K562 (cell line): Measurements from ENCODE around the gene DEGS2. TPM values are rescaled to one million over a fixed set of nuclear protein-coding genes. Genes with fewer than 3 reads are reported as not detected.
A peak's percentile ranks its signal among the peaks of the same experiment; 100 is the strongest.

ENCODE experiments used
- ATAC-seq: fragments of 200-7000 bp; cut with Tn5 transposase; 3 replicates; pipeline ENCODE4 v1.9.1; 2020; ENCODE audit warnings: moderate library complexity
- BruUV-seq: library from RNA; stranded (reverse); fragments of 400-500 nt; replicated peaks from 2 replicates; lab custom pipeline; 2021; lab: Mats Ljungman, UMichigan
- CTCF ChIA-PET: fragments of 300-600 bp; formaldehyde crosslinking; extraction: SDS; loops from one replicate; lab custom pipeline; 2021; ENCODE audit warnings: low intra/inter-chr PET ratio; lab: Yijun Ruan, JAX
- POLR2A ChIA-PET: fragments of 300-600, 350-650 bp; sonication (Branson Sonifier 250); formaldehyde crosslinking; extraction: SDS; loops from one replicate; lab custom pipeline; 2021; ENCODE audit warnings: antibody characterized with exemption, inconsistent platforms; lab: Yijun Ruan, JAX
- DNase-seq, 4 experiments: peaks; one replicate each; pipeline versions ENCODE4 v3.0.0 to v3.0.0-alpha.2; 2011 to 2018; ENCODE audit warnings: low spot score in 3 of 4, mixed read lengths in 3 of 4; ENCODE audit errors: extremely low read depth in 1 of 4
- FAIRE-seq: peaks from 2 replicates; lab custom pipeline; 2011; peaks lifted over from hg19 to GRCh38; lab: Jason Lieb, UNC
- H2AFZ ChIP-seq: 2 replicates; pipeline ENCODE4 v1.6.0; 2011; ENCODE audit warnings: low read depth, low read length, control low read depth, inconsistent platforms
- H3K27ac ChIP-seq: fragments of 200-600 bp; 3 replicates; pipeline ENCODE4 v1.8.0; 2011; ENCODE audit warnings: low read depth, mild to moderate bottlenecking, control low read depth, inconsistent platforms, low read length, moderate library complexity, mixed read lengths; ENCODE audit errors: extremely low read depth
- H3K27me3 ChIP-seq, 2 experiments: fragments of 300-600 bp in 1 of 2; 2 replicates in 1 of 2; 3 replicates in 1 of 2; pipeline versions ENCODE4 v1.6.0 to v1.8.0; 2011; ENCODE audit warnings: inconsistent platforms in 2 of 2, low read length in 2 of 2, mild to moderate bottlenecking in 1 of 2, mixed read lengths in 1 of 2, moderate library complexity in 1 of 2; ENCODE audit not compliant: control insufficient read depth in 2 of 2, insufficient read depth in 2 of 2
- H3K36me3 ChIP-seq: fragments of 300-600 bp; 3 replicates; pipeline ENCODE4 v1.8.0; 2011; ENCODE audit warnings: mild to moderate bottlenecking, low read length, inconsistent platforms; ENCODE audit not compliant: control insufficient read depth, insufficient read depth
- H3K4me1 ChIP-seq, 2 experiments: fragments of 200-600 bp in 1 of 2; replicated peaks in 1 of 2; 2 replicates in 1 of 2; 3 replicates in 1 of 2; pipeline versions ENCODE4 v1.5.1 to v1.8.0; 2011; ENCODE audit warnings: inconsistent platforms in 2 of 2, low read length in 2 of 2, mild to moderate bottlenecking in 1 of 2, mixed read lengths in 1 of 2, moderate library complexity in 1 of 2; ENCODE audit not compliant: control insufficient read depth in 2 of 2, insufficient read depth in 2 of 2
- H3K4me2 ChIP-seq: 2 replicates; pipeline ENCODE4 v1.6.1; 2011; ENCODE audit warnings: low read length, control low read depth, inconsistent platforms, mixed read lengths; ENCODE audit not compliant: insufficient read depth
- H3K4me3 ChIP-seq: fragments of 200-600 bp; sonication (generic), shearing (Covaris generic); 2 replicates; pipeline ENCODE4 v1.5.1; 2016; ENCODE audit warnings: control low read depth, inconsistent platforms
- H3K79me2 ChIP-seq: fragments of 200-600 bp; 3 replicates; pipeline ENCODE4 v1.8.0; 2011; ENCODE audit warnings: low read length, inconsistent platforms; ENCODE audit not compliant: control insufficient read depth, insufficient read depth
- H3K9ac ChIP-seq, 2 experiments: 2 replicates each; pipeline versions ENCODE4 v1.6.0 to v1.6.1; 2011; ENCODE audit warnings: low read depth in 2 of 2, low read length in 2 of 2, control low read depth in 1 of 2, inconsistent platforms in 1 of 2, mild to moderate bottlenecking in 1 of 2, mixed read lengths in 1 of 2; ENCODE audit not compliant: insufficient read depth in 1 of 2
- H3K9me1 ChIP-seq: one replicate; pipeline ENCODE4 v1.6.0; 2011; ENCODE audit warnings: inconsistent platforms, mild to moderate bottlenecking, low read length, moderate library complexity; ENCODE audit not compliant: control insufficient read depth, insufficient read depth
- H3K9me3 ChIP-seq: replicated peaks from 2 replicates; pipeline ENCODE4 v1.5.1; 2011; ENCODE audit warnings: low read depth, low read length, inconsistent platforms; ENCODE audit not compliant: control insufficient read depth, insufficient read depth
- H4K20me1 ChIP-seq: replicated peaks from 2 replicates; pipeline ENCODE4 v1.6.1; 2011; ENCODE audit warnings: low read length, inconsistent platforms, mixed read lengths; ENCODE audit not compliant: control insufficient read depth, insufficient read depth
- CTCF ChIP-seq, 3 experiments: IDR thresholded peaks in 2 of 3; conservative IDR thresholded peaks in 1 of 3; 2 replicates each; pipeline ENCODE4 v1.5.1; 2011 to 2012; ENCODE audit warnings: low read length in 3 of 3, mild to moderate bottlenecking in 3 of 3, control low read depth in 2 of 3, improper control_type of control experiment in 1 of 3, inconsistent platforms in 1 of 3, low read depth in 1 of 3, mixed read lengths in 1 of 3, moderate library complexity in 1 of 3; ENCODE audit not compliant: insufficient read depth in 2 of 3
- ETV5 ChIP-seq: sonication (generic); formaldehyde crosslinking; IDR thresholded peaks from 2 replicates; pipeline ENCODE4 v1.4.0; 2020; ENCODE audit warnings: low read depth, mild to moderate bottlenecking, missing genetic modification reagents
- FOXJ2 ChIP-seq: fragments of 200-800 bp; sonication (Bioruptor generic); IDR thresholded peaks from 2 replicates; pipeline ENCODE4 v1.6.1; 2016; ENCODE audit warnings: missing genetic modification characterization, missing compliant biosample characterization
- HDAC1 ChIP-seq, 2 experiments: fragments of 450-650 bp; IDR thresholded peaks; 2 replicates each; pipeline ENCODE4 v1.6.1; 2016 to 2017; ENCODE audit warnings: inconsistent platforms in 1 of 2, mild to moderate bottlenecking in 1 of 2, moderate library complexity in 1 of 2
- WGBS: fragments of 100-300 bp; shearing (Covaris generic); methylation state at CpG from one replicate; pipeline ENCODE4 v1.1.6; 2016; ENCODE audit warnings: low coverage, mixed read lengths; ENCODE audit not compliant: insufficient coverage; ENCODE audit errors: missing lambda C conversion rate; 5-methylcytosine and 5-hydroxymethylcytosine counted together
- in situ Hi-C: fragments of 300-500 bp; cut with MboI; formaldehyde crosslinking; loops from 4 replicates; pipeline ENCODE4 v1.15.0; 2018; ENCODE audit warnings: inconsistent platforms, mixed read lengths
- intact Hi-C: fragments of 100-400 bp; cut with micrococcal nuclease; formaldehyde crosslinking; loops from 2 replicates; pipeline ENCODE4 v1.14.2; 2022
- polyA plus RNA-seq, 8 experiments: library from polyadenylated mRNA; depleted of rRNA in 4 of 8; stranded (reverse) in 5 of 8; unstranded in 3 of 8; fragments of >200 nt; fragmentation: Nextera tagmentation in 2 of 8; fragmentation: Illumina TruSeq in 1 of 8; extraction: Ambion mirVana in 2 of 8; extraction: Trizol in 1 of 8; gene quantifications; 2 replicates each; pipeline versions ENCODE4 v1.2.1 to v1.2.3, GENCODE V29; 2011 to 2014; ENCODE audit warnings: inconsistent platforms in 1 of 8, missing spikeins in 1 of 8
- total RNA-seq, 7 experiments: library from RNA; depleted of rRNA in 6 of 7; stranded (reverse); fragments of >200 nt in 6 of 7; fragmentation: Illumina TruSeq in 2 of 7; extraction: Trizol in 2 of 7; gene quantifications; 2 replicates each; pipeline versions ENCODE4 v1.2.1 to v1.2.3, GENCODE V29; 2011 to 2021; ENCODE audit warnings: low replicate concordance in 1 of 7

Gene DEGS2
- total and polyA plus RNA-seq, 9 of the 15 experiments (the other 6 are each of a cell fraction or from before 2014, with no cell fraction given): 0.22 to 2.9 (median 0.70) TPM

GRCh38 chr14:100176811-100177327, 17.4 kb upstream of the DEGS2 start (continued):
- TF ChIP-seq ETV5: no peak
- no peak for TF ChIP-seq FOXJ2
- TF ChIP-seq, all 486 proteins: peak for 0

- Histone ChIP-seq H3K4me2 (no peak overlapping the region), H3K27ac (no peak overlapping the region), H3K4me3 (no peak overlapping the region), H3K36me3 (no peaks in the 10 kb centered on the region), H2AFZ (no peak overlapping the region), H3K9me3 (no peaks in the 10 kb centered on the region), H4K20me1 (no peaks in the 10 kb centered on the region), H3K9ac (no peak overlapping the region), H3K79me2 (no peaks in the 10 kb centered on the region)
- in situ Hi-C loops: no loop called here
- intact Hi-C loops: no loop called here
- FAIRE-seq (no peak), ATAC-seq (no peak)
- POLR2A ChIA-PET: no interaction called here
- CTCF ChIA-PET: no interaction called here
- no TSS peak for BruUV-seq
- TF ChIP-seq HDAC1 (IDR thresholded peaks at IDR 0.05) (no peak), CTCF (IDR thresholded peaks at IDR 0.05 in 2 of 3, conservative IDR thresholded peaks at IDR 0.05 in 1 of 3; ENCODE audit: insufficient read depth in 2 of 3, low read depth in 1 of 3, low read length in 3 of 3) (0 out of 6 replicates have a peak, but pooled peaks of 1 of the 3 experiments have one; percentile 11)
- TF ChIP-seq, all 486 proteins: peak for 1
- DNase-seq: no peak
- Histone ChIP-seq H3K27me3 (no peaks in the 10 kb centered on the region), H3K4me1 (peaks cover 6 to 16% of the 10 kb centered on the region in 2 experiments; a peak in 2 of 5 replicates), H3K9me1 (no peaks in the 10 kb centered on the region)
- WGBS: 43% methylated on average over 7 of the region's 7 CpGs
Observed at GRCh38 chr14:100173353-100173752, 13.9 kb upstream of the DEGS2 start.
